ENCODE results near the gene CRIM1.

DNA sequence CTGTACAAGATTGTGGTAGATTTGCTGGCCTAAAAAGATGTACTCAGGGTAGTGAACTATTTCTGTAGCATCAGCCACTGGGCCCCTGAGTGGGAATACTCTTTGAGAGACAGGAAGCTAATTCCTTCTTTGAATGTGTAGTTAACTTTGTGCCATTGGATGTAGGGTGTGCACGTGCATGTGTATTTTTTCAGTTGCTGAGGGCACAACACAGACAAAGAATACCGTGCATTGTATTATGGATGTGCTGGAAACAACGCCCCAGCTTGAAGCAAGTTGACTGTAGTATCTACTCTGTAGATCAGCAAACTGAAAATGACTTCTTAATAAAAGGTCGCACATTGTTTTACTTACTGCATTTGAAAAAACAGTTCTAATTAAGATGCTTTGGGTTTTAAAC is 14.1 kb downstream of the CRIM1 start:
- TF ChIP-seq CTCF (IDR thresholded peaks at IDR 0.05) (no peak), ZFX (IDR thresholded peaks at IDR 0.05; ENCODE audit: borderline replicate concordance) (no peak)

Data from 22Rv1 (cell line).